GM23338 (cell line): Measurements from ENCODE around the gene DNAH11. TPM values are rescaled to one million over a fixed set of nuclear protein-coding genes. Genes with fewer than 3 reads are reported as not detected.

Experiments used
- ATAC-seq: fragments of 200-7000 bp; cut with Tn5 transposase; 3 replicates; pipeline ENCODE4 v1.9.1; 2020
- DNase-seq: peaks from one replicate; pipeline ENCODE4 v3.0.0-alpha.2; 2015; ENCODE audit warnings: low spot score
- H2AFZ ChIP-seq: fragments of 200-600 bp; sonication (generic); 2 replicates; pipeline ENCODE4 v1.8.0; 2016; ENCODE audit warnings: antibody characterized with exemption, mild to moderate bottlenecking, moderate library complexity
- H3F3A ChIP-seq: fragments of 200-600 bp; sonication (generic); replicated peaks from 2 replicates; pipeline ENCODE4 v1.8.0; 2017; ENCODE audit warnings: antibody characterized with exemption, mixed run types, low read depth
- H3K27ac ChIP-seq: fragments of 200-600 bp; sonication (generic); 2 replicates; pipeline ENCODE4 v1.6.1; 2016; ENCODE audit warnings: low read depth
- H3K27me3 ChIP-seq: fragments of 200-600 bp; sonication (generic); 2 replicates; pipeline ENCODE4 v1.8.0; 2016; ENCODE audit warnings: mild to moderate bottlenecking, mixed run types, moderate library complexity; ENCODE audit not compliant: insufficient read depth
- H3K36me3 ChIP-seq: fragments of 200-600 bp; sonication (generic); 2 replicates; pipeline ENCODE4 v1.8.0; 2016; ENCODE audit warnings: mild to moderate bottlenecking; ENCODE audit not compliant: insufficient read depth
- H3K4me1 ChIP-seq: fragments of 200-600 bp; sonication (generic); 2 replicates; pipeline ENCODE4 v1.8.0; 2016; ENCODE audit warnings: mild to moderate bottlenecking, moderate library complexity; ENCODE audit not compliant: insufficient read depth
- H3K4me2 ChIP-seq: fragments of 200-600 bp; sonication (generic); 2 replicates; pipeline ENCODE4 v1.7.1; 2017; ENCODE audit warnings: mixed run types
- H3K4me3 ChIP-seq: fragments of 200-600 bp; sonication (generic); 2 replicates; pipeline ENCODE4 v1.6.1; 2016; ENCODE audit warnings: mixed run types
- H3K79me2 ChIP-seq: fragments of 200-600 bp; sonication (generic); replicated peaks from 2 replicates; pipeline ENCODE4 v1.8.0; 2017; ENCODE audit warnings: mild to moderate bottlenecking; ENCODE audit not compliant: insufficient read depth
- H3K9me2 ChIP-seq: fragments of 200-600 bp; sonication (generic); 2 replicates; pipeline ENCODE4 v1.8.0; 2017; ENCODE audit not compliant: insufficient read depth
- H4K20me1 ChIP-seq: fragments of 200-600 bp; sonication (generic); replicated peaks from 2 replicates; pipeline ENCODE4 v1.8.0; 2017; ENCODE audit warnings: mild to moderate bottlenecking; ENCODE audit not compliant: insufficient read depth
- H3K27ac Mint-ChIP-seq: 2 replicates; pipeline ENCODE4 v1.8.0; 2020; ENCODE audit warnings: inconsistent platforms, mild to moderate bottlenecking, moderate library complexity, mixed read lengths
- H3K27me3 Mint-ChIP-seq: 3 replicates; pipeline ENCODE4 v1.8.0; 2022; ENCODE audit warnings: low read depth, mild to moderate bottlenecking, moderate library complexity, mixed read lengths, inconsistent platforms; ENCODE audit not compliant: insufficient read depth, poor library complexity
- H3K36me3 Mint-ChIP-seq: 3 replicates; pipeline ENCODE4 v1.8.0; 2021; ENCODE audit warnings: low read depth, mild to moderate bottlenecking, inconsistent platforms, moderate library complexity, mixed read lengths
- H3K4me1 Mint-ChIP-seq: 3 replicates; pipeline ENCODE4 v1.8.0; 2020; ENCODE audit warnings: mild to moderate bottlenecking, inconsistent platforms, mixed read lengths
- H3K4me3 Mint-ChIP-seq: 3 replicates; pipeline ENCODE4 v1.8.0; 2021; ENCODE audit warnings: moderate library complexity, mild to moderate bottlenecking, inconsistent platforms, mixed read lengths
- H3K9me3 Mint-ChIP-seq: 3 replicates; pipeline ENCODE4 v1.8.0; 2020; ENCODE audit warnings: moderate library complexity, mild to moderate bottlenecking, inconsistent platforms, mixed read lengths
- CREB1 ChIP-seq: fragments of 250-450 bp; sonication (Bioruptor Pico); IDR thresholded peaks from 2 replicates; pipeline ENCODE4 v1.5.0; 2020; ENCODE audit warnings: low read depth, mild to moderate bottlenecking, moderate library complexity
- CTCF ChIP-seq, 2 experiments: fragments of 200-600 bp in 1 of 2; sonication (generic) in 1 of 2; conservative IDR thresholded peaks; 2 replicates each; pipeline versions ENCODE4 v1.5.1 to v1.6.1; 2016 to 2017; ENCODE audit warnings: antibody characterized with exemption in 2 of 2, low read depth in 2 of 2, mild to moderate bottlenecking in 2 of 2, moderate library complexity in 1 of 2
- ETS1 ChIP-seq: IDR thresholded peaks from 2 replicates; pipeline ENCODE4 v1.6.1; 2016; ENCODE audit warnings: antibody characterized with exemption
- EZH2 ChIP-seq: fragments of 200-600 bp; sonication (generic); IDR thresholded peaks from one replicate; pipeline ENCODE4 v1.8.0; 2017; ENCODE audit warnings: antibody characterized with exemption, mild to moderate bottlenecking, low read depth; ENCODE audit not compliant: unreplicated experiment
- EZH2phosphoT487 ChIP-seq: fragments of 200-600 bp; sonication (generic); IDR thresholded peaks from one replicate; pipeline ENCODE4 v1.8.1; 2018; ENCODE audit warnings: antibody characterized with exemption; ENCODE audit not compliant: unreplicated experiment
- JUNB ChIP-seq: IDR thresholded peaks from one replicate; pipeline ENCODE4 v1.6.1; 2016; ENCODE audit warnings: antibody characterized with exemption; ENCODE audit not compliant: unreplicated experiment
- NANOG ChIP-seq: IDR thresholded peaks from 2 replicates; pipeline ENCODE4 v1.6.1; 2016; ENCODE audit warnings: antibody characterized with exemption, borderline replicate concordance
- POLR2AphosphoS5 ChIP-seq: IDR thresholded peaks from 2 replicates; pipeline ENCODE4 v1.6.1; 2016; ENCODE audit warnings: antibody characterized with exemption, low read depth
- REST ChIP-seq: IDR thresholded peaks from one replicate; pipeline ENCODE4 v1.6.1; 2018; ENCODE audit warnings: antibody characterized with exemption; ENCODE audit not compliant: unreplicated experiment
- STAT1 ChIP-seq: IDR thresholded peaks from one replicate; pipeline ENCODE4 v1.6.1; 2016; ENCODE audit warnings: antibody characterized with exemption; ENCODE audit not compliant: unreplicated experiment
- ZNF114 ChIP-seq: fragments of 250-450 bp; sonication (Bioruptor Pico); IDR thresholded peaks from 2 replicates; pipeline ENCODE4 v1.5.0; 2020; ENCODE audit warnings: mild to moderate bottlenecking, moderate library complexity
- ZNF331 ChIP-seq: fragments of 250-450 bp; sonication (Bioruptor Pico); IDR thresholded peaks from 2 replicates; pipeline ENCODE4 v1.5.0; 2020; ENCODE audit warnings: low read depth, mild to moderate bottlenecking, moderate library complexity
- ZNF462 ChIP-seq: fragments of 250-450 bp; sonication (Bioruptor Pico); IDR thresholded peaks from 2 replicates; pipeline ENCODE4 v1.5.0; 2020; ENCODE audit warnings: mild to moderate bottlenecking, moderate library complexity
- polyA plus RNA-seq: library from polyadenylated mRNA; unstranded; fragments of >200 nt; fragmentation: Nextera tagmentation; extraction: Ambion mirVana; gene quantifications from 2 replicates; pipeline ENCODE4 v1.2.1, GENCODE V29; 2016
- total RNA-seq: library from RNA; depleted of rRNA; stranded (reverse); fragments of >200 nt; shearing (Covaris generic); gene quantifications from 2 replicates; pipeline ENCODE4 v1.2.3, GENCODE V29; 2014

Gene DNAH11
- total and polyA plus RNA-seq, 2 experiments from 2014 or later = 9.3 TPM

GRCh38 chr7:21617916-21618390 is 75.1 kb downstream of the DNAH11 start:
- no peak overlapping the region for H3K27ac ChIP-seq
- no peak for ATAC-seq

More at GRCh38 chr7:21617916-21618390, 75.1 kb downstream of the DNAH11 start:
- H3K9me2 ChIP-seq = no peaks in the 10 kb centered on the region
- no peaks in the 10 kb centered on the region for H3K4me1 Mint-ChIP-seq
- H4K20me1 ChIP-seq = no peaks in the 10 kb centered on the region
- no peaks in the 10 kb centered on the region for H3F3A ChIP-seq
- no peak overlapping the region for H3K4me2 ChIP-seq
- no peak overlapping the region for H3K4me3 Mint-ChIP-seq
- H3K9me3 Mint-ChIP-seq = peaks cover 2% of the 10 kb centered on the region; the same call in 1 of the 3 replicates
- H3K36me3 Mint-ChIP-seq = peaks cover 6% of the 10 kb centered on the region; the same call in 2 of the 3 replicates
- H3K27ac Mint-ChIP-seq = no peak overlapping the region
- H3K27me3 Mint-ChIP-seq = no peaks in the 10 kb centered on the region
- no peaks in the 10 kb centered on the region for H3K4me1 ChIP-seq
- H3K36me3 ChIP-seq = no peaks in the 10 kb centered on the region
- no peak for DNase-seq
- TF ChIP-seq ETS1 (no peak), REST (no peak), POLR2AphosphoS5 (no peak), ZNF114 (CRISPR knock-in tag) (no peak), EZH2 (no peak), ZNF462 (CRISPR knock-in tag) (no peak), EZH2phosphoT487 (no peak), JUNB (no peak), CTCF (conservative IDR thresholded peaks at IDR 0.05; ENCODE audit: low read depth in 2 of 2) (no peak), ZNF331 (CRISPR knock-in tag) (no peak), CREB1 (CRISPR knock-in tag) (no peak), STAT1 (no peak), NANOG (no peak)
- no peaks in the 10 kb centered on the region for H3K79me2 ChIP-seq
- H3K4me3 ChIP-seq = no peak overlapping the region
- no peaks in the 10 kb centered on the region for H3K27me3 ChIP-seq
- no peak overlapping the region for H2AFZ ChIP-seq
